K562 (cell line): ENCODE results near the gene SEC61A1. TPM values are rescaled to one million over a fixed set of nuclear protein-coding genes. Genes with fewer than 3 reads are reported as not detected.

Experiments
- CHD4 ChIP-seq: fragments of 200-600 bp; sonication (generic); IDR thresholded peaks from 3 replicates; pipeline ENCODE4 v1.6.1; 2012; ENCODE audit warnings: low read depth, mild to moderate bottlenecking, mixed read lengths, low read length, inconsistent platforms; ENCODE audit not compliant: insufficient read depth, insufficient replicate concordance, poor library complexity, severe bottlenecking
- ERF ChIP-seq: fragments of 450-650 bp; formaldehyde crosslinking; IDR thresholded peaks from 2 replicates; pipeline ENCODE4 v1.4.0; 2020; ENCODE audit warnings: mild to moderate bottlenecking, mixed read lengths
- GABPA ChIP-seq: fragments of 200-800 bp; sonication (Bioruptor generic); conservative IDR thresholded peaks from 2 replicates; pipeline ENCODE4 v1.6.1; 2016; ENCODE audit warnings: low read depth, missing genetic modification characterization, missing compliant biosample characterization
- KAT7 ChIP-seq: sonication (generic); formaldehyde crosslinking; IDR thresholded peaks from 2 replicates; pipeline ENCODE4 v1.8.0; 2022; ENCODE audit warnings: missing genetic modification reagents, mild to moderate bottlenecking, borderline replicate concordance
- MCM2 ChIP-seq: fragments of 450-650 bp; IDR thresholded peaks from 2 replicates; pipeline ENCODE4 v1.6.1; 2017; ENCODE audit warnings: low read depth, mild to moderate bottlenecking
- MTA2 ChIP-seq: fragments of 450-650 bp; IDR thresholded peaks from 2 replicates; pipeline ENCODE4 v1.6.1; 2016; ENCODE audit warnings: low read depth
- RBBP5 ChIP-seq: fragments of 200-600 bp; sonication (generic); IDR thresholded peaks from 2 replicates; pipeline ENCODE4 v1.6.1; 2012; ENCODE audit warnings: borderline replicate concordance, mild to moderate bottlenecking, low read length, control low read depth, inconsistent platforms; ENCODE audit not compliant: insufficient read depth, poor library complexity, severe bottlenecking
- ZNF23 ChIP-seq: fragments of 250-450 bp; sonication (Bioruptor Pico); IDR thresholded peaks from 2 replicates; pipeline ENCODE4 v1.4.0; 2020; ENCODE audit warnings: mild to moderate bottlenecking
- ZNF696 ChIP-seq: fragments of 250-450 bp; sonication (Bioruptor Pico); conservative IDR thresholded peaks from 2 replicates; pipeline ENCODE4 v1.4.0; 2020; ENCODE audit warnings: mild to moderate bottlenecking, moderate library complexity
- polyA plus RNA-seq, 8 experiments: library from polyadenylated mRNA; depleted of rRNA in 4 of 8; stranded (reverse) in 5 of 8; unstranded in 3 of 8; fragments of >200 nt; fragmentation: Nextera tagmentation in 2 of 8; fragmentation: Illumina TruSeq in 1 of 8; extraction: Ambion mirVana in 2 of 8; extraction: Trizol in 1 of 8; gene quantifications; 2 replicates each; pipeline versions ENCODE4 v1.2.1 to v1.2.3, GENCODE V29; 2011 to 2014; ENCODE audit warnings: inconsistent platforms in 1 of 8, missing spikeins in 1 of 8
- total RNA-seq, 7 experiments: library from RNA; depleted of rRNA in 6 of 7; stranded (reverse); fragments of >200 nt in 6 of 7; fragmentation: Illumina TruSeq in 2 of 7; extraction: Trizol in 2 of 7; gene quantifications; 2 replicates each; pipeline versions ENCODE4 v1.2.1 to v1.2.3, GENCODE V29; 2011 to 2021; ENCODE audit warnings: low replicate concordance in 1 of 7
- TF ChIP-seq, protein P1 (sequence below): fragments of 250-450 bp; sonication (Bioruptor Pico); IDR thresholded peaks from 2 replicates; pipeline ENCODE4 v1.8.0; 2021; ENCODE audit warnings: moderate library complexity, mild to moderate bottlenecking, inconsistent platforms
- TF ChIP-seq, protein P2 (sequence below): fragments of 250-450 bp; sonication (Bioruptor Pico); IDR thresholded peaks from 2 replicates; pipeline ENCODE4 v1.8.0; 2022; ENCODE audit warnings: moderate library complexity, mild to moderate bottlenecking, inconsistent platforms
- TF ChIP-seq, protein P3 (sequence below): sonication (generic); formaldehyde crosslinking; IDR thresholded peaks from 2 replicates; pipeline ENCODE4 v1.8.0; 2023; ENCODE audit warnings: mild to moderate bottlenecking, missing genetic modification reagents
- TF ChIP-seq, protein P4 (sequence below): fragments of 250-450 bp; sonication (Bioruptor Pico); IDR thresholded peaks from 2 replicates; pipeline ENCODE4 v1.5.0; 2021; ENCODE audit warnings: mild to moderate bottlenecking, moderate library complexity
- TF ChIP-seq, protein P5 (sequence below): conservative IDR thresholded peaks from 2 replicates; pipeline ENCODE4 v1.6.1; 2011; ENCODE audit warnings: low read depth, mild to moderate bottlenecking, low read length; ENCODE audit not compliant: control insufficient read depth

The SEC61A1 gene
- total and polyA plus RNA-seq, 9 of the 15 experiments (the other 6 are each of a cell fraction or from before 2014, with no cell fraction given) = 1.9 to 140 (median 79.1) TPM

DNA sequence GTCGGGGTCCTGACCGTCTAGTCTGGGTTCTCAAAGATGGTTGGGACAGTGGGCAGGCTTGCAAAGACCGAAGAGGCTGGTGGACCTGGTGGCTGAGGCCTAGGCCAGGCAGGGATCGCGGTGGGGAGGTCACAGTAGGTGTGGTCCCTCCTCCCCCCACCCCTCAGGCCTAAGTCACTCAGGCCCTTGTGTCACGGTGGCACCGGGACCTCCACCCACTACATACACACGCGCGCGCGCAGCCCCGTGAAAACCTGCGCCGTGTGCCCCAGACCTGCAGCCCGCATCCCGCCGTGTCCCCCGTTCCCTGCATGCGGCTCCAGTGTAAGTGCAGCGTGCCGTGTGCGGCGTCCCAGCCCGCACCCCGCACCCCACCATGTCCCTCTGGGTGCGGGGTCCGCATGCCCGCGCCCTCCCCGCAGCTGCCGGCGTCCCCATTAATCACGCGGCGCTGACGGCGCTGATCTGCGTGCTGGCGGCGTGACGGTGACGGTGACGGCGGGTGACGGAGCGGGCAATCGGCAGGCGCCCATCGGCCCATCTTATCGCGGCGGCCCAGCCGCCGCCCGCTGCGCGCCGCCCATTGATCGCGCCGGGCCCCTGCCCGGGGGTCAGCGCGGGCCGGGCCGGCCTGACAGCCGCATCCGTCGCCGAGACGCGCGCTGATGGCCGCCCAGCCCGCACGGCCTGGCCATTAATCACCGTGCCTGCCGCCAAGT lies 24.4 kb downstream of the SEC61A1 start (continued):
- TF ChIP-seq, protein P1, sequence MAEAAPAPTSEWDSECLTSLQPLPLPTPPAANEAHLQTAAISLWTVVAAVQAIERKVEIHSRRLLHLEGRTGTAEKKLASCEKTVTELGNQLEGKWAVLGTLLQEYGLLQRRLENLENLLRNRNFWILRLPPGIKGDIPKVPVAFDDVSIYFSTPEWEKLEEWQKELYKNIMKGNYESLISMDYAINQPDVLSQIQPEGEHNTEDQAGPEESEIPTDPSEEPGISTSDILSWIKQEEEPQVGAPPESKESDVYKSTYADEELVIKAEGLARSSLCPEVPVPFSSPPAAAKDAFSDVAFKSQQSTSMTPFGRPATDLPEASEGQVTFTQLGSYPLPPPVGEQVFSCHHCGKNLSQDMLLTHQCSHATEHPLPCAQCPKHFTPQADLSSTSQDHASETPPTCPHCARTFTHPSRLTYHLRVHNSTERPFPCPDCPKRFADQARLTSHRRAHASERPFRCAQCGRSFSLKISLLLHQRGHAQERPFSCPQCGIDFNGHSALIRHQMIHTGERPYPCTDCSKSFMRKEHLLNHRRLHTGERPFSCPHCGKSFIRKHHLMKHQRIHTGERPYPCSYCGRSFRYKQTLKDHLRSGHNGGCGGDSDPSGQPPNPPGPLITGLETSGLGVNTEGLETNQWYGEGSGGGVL (CRISPR knock-in tag) = no peak
- TF ChIP-seq MTA2 (no peak), MCM2 (no peak), GABPA (no peak), ZNF696 (CRISPR knock-in tag) (no peak), CHD4 (no peak), RBBP5 (no peak), ERF (CRISPR knock-in tag) (peak; percentile 46; the same call in 1 of the 2 replicates), KAT7 (CRISPR knock-in tag) (no peak), ZNF23 (CRISPR knock-in tag) (no peak)
- TF ChIP-seq, protein P2, sequence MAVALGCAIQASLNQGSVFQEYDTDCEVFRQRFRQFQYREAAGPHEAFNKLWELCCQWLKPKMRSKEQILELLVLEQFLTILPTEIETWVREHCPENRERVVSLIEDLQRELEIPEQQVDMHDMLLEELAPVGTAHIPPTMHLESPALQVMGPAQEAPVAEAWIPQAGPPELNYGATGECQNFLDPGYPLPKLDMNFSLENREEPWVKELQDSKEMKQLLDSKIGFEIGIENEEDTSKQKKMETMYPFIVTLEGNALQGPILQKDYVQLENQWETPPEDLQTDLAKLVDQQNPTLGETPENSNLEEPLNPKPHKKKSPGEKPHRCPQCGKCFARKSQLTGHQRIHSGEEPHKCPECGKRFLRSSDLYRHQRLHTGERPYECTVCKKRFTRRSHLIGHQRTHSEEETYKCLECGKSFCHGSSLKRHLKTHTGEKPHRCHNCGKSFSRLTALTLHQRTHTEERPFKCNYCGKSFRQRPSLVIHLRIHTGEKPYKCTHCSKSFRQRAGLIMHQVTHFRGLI (CRISPR knock-in tag) = no peak
- TF ChIP-seq, protein P3, sequence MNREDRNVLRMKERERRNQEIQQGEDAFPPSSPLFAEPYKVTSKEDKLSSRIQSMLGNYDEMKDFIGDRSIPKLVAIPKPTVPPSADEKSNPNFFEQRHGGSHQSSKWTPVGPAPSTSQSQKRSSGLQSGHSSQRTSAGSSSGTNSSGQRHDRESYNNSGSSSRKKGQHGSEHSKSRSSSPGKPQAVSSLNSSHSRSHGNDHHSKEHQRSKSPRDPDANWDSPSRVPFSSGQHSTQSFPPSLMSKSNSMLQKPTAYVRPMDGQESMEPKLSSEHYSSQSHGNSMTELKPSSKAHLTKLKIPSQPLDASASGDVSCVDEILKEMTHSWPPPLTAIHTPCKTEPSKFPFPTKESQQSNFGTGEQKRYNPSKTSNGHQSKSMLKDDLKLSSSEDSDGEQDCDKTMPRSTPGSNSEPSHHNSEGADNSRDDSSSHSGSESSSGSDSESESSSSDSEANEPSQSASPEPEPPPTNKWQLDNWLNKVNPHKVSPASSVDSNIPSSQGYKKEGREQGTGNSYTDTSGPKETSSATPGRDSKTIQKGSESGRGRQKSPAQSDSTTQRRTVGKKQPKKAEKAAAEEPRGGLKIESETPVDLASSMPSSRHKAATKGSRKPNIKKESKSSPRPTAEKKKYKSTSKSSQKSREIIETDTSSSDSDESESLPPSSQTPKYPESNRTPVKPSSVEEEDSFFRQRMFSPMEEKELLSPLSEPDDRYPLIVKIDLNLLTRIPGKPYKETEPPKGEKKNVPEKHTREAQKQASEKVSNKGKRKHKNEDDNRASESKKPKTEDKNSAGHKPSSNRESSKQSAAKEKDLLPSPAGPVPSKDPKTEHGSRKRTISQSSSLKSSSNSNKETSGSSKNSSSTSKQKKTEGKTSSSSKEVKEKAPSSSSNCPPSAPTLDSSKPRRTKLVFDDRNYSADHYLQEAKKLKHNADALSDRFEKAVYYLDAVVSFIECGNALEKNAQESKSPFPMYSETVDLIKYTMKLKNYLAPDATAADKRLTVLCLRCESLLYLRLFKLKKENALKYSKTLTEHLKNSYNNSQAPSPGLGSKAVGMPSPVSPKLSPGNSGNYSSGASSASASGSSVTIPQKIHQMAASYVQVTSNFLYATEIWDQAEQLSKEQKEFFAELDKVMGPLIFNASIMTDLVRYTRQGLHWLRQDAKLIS (CRISPR knock-in tag) = peak; percentile 19; the same call in 1 of the 2 replicates
- TF ChIP-seq, protein P4, sequence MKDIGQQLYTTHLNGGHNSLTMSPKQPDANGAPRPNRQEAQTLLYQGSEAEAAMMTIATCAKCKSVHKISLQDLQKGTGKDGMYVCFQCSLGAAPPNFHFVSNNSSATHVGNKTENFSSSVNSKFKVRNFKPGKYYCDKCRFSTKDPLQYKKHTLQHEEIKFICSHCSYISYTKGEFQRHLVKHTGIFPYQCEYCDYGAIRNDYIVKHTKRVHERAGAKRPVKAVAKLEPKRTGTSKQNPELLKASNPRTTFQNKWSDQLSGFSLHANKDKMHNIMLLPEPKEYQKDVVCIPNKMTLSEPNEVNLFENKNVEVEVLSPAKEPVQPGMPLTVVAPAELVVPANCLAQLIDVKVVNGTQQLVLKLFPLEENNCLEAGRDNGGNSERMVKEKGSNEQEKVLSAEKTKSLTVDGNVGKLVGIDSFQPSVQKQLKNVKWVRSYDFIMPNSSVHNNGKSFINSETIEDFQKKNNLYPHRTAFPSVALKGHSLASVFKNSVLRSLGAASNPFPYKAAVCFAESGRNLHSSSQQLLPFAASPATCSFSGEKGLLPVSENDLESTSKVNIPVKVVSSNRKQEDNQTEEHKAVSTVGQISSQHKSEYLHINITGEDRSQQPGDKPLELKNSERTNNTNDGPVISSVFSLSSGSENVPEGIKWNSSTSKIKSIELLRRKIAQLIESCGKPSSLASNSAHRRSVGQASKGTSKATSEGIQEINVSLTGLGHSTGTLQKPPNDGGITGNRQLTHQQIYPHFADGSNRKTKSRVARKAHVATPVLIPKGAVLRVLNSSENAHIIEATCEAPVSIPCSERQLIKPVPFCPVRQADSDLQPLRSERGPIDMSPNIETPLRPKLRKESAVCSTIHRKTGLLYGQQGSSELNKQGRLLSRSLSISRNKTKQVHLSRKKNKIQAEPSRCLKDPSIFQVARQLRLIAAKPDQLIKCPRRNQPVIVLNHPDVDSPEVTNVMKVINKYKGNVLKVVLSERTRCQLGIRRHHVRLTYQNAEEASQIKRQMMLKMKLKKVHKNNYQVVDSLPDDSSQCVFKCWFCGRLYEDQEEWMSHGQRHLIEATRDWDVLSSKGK = no peak
- TF ChIP-seq, protein P5, sequence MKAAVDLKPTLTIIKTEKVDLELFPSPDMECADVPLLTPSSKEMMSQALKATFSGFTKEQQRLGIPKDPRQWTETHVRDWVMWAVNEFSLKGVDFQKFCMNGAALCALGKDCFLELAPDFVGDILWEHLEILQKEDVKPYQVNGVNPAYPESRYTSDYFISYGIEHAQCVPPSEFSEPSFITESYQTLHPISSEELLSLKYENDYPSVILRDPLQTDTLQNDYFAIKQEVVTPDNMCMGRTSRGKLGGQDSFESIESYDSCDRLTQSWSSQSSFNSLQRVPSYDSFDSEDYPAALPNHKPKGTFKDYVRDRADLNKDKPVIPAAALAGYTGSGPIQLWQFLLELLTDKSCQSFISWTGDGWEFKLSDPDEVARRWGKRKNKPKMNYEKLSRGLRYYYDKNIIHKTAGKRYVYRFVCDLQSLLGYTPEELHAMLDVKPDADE = no peak
